RWPE1 (cell line): ENCODE data around the gene FAM228B.

Source experiments
- CTCF ChIA-PET: fragments of 350-600 bp; sonication (Branson Sonifier 250); formaldehyde crosslinking; extraction: SDS; loops from one replicate; lab custom pipeline; 2021; lab: Yijun Ruan, JAX
- POLR2A ChIA-PET: fragments of 400-600 bp; formaldehyde crosslinking; extraction: SDS; loops from one replicate; lab custom pipeline; 2020; ENCODE audit warnings: antibody characterized with exemption; ENCODE audit not compliant: low non-redundant PET; lab: Yijun Ruan, JAX
- DNase-seq: peaks from one replicate; pipeline ENCODE4 v3.0.0; 2012; ENCODE audit warnings: low spot score
- H3K27ac ChIP-seq: fragments of 450-650 bp; 2 replicates; pipeline ENCODE4 v1.5.1; 2017
- TF ChIP-seq, protein P1 (sequence below): fragments of 450-650 bp; conservative IDR thresholded peaks from 2 replicates; pipeline ENCODE4 v1.5.1; 2017; ENCODE audit warnings: low read depth, mild to moderate bottlenecking

The FAM228B gene

DNA sequence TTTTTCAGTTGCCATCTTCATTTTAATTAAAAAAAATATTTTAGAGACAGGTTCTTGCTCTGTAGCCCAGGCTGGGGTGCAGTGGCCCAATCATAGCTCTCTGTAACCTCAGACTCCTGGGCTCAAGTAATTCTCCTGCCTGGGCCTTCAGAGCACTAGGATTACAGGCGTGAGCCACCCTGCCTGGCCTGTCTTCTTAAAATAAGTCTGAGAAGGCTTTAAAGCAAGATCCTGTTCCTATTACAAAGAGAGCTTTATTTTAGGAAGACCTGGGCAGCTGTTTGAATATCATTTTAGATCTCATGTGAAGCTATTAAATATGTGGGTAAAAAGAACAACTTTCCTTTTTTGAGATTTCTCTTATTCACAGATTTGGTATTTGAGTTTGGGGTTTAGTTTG lies 53.1 kb downstream of the FAM228B start:
- TF ChIP-seq, protein P1, sequence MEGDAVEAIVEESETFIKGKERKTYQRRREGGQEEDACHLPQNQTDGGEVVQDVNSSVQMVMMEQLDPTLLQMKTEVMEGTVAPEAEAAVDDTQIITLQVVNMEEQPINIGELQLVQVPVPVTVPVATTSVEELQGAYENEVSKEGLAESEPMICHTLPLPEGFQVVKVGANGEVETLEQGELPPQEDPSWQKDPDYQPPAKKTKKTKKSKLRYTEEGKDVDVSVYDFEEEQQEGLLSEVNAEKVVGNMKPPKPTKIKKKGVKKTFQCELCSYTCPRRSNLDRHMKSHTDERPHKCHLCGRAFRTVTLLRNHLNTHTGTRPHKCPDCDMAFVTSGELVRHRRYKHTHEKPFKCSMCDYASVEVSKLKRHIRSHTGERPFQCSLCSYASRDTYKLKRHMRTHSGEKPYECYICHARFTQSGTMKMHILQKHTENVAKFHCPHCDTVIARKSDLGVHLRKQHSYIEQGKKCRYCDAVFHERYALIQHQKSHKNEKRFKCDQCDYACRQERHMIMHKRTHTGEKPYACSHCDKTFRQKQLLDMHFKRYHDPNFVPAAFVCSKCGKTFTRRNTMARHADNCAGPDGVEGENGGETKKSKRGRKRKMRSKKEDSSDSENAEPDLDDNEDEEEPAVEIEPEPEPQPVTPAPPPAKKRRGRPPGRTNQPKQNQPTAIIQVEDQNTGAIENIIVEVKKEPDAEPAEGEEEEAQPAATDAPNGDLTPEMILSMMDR = no peak
- H3K27ac ChIP-seq = no peak overlapping the region
- ChIA-PET POLR2A (no interaction called here), CTCF (interaction anchor here (0.6 to 1.3 kb wide), 3 partner anchors 12 to 360 kb away, joined by 3 to 8 read pairs (median 4); partner anchors contain the start of gene SF3B6)
- no peak for DNase-seq

DNA sequence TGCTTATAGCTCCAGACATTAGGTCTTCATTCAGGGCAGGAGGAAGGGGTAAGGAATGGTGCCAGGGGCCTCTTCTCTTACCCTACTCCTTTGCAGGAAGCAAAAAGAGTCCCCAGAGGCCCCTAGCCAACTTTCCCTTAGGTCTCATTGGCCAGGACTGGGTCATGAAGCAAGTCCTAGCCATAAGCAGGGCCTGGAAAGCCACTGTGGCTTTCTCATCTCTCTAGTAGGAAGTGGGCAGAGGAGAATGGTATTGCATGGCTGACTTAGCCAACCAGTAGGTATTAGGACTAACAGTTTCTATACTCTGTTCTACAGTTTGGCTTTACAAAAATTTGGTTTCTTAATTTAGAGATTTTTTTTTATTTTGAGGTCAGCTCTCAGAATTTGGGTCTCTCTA lies 56.4 kb downstream of the FAM228B start:
- TF ChIP-seq, protein P1 = no peak
- CTCF ChIA-PET = interaction anchor here (0.7 kb wide), 1 partner anchor 67 kb away, joined by 3 read pairs; no protein-coding TSS in a partner anchor
- DNase-seq = no peak
- POLR2A ChIA-PET = no interaction called here
- no peak overlapping the region for H3K27ac ChIP-seq

DNA sequence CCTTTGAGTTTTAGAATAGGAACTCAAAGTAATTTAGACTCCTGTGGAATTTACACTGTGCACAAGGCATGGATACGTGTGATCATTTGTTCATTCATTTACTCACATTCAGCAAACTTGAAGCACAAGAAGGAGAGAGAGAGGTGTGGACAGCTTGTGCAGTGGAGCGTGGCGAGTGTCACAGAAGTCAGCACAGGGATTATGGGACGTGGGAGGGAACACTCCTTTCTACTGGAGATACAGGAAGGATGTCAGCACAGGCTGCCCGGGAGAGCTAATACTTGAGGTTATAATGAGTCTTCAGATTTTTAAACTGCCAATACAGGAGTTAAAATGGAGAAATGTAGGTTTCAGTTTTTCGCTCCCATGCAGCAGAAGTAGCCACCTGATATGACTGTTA lies 58.6 kb downstream of the FAM228B start:
- TF ChIP-seq, protein P1 = no peak
- CTCF ChIA-PET = interaction anchor here (0.7 kb wide), 1 partner anchor 26 kb away, joined by 4 read pairs; no protein-coding TSS in a partner anchor
- DNase-seq = no peak
- no peak overlapping the region for H3K27ac ChIP-seq
- POLR2A ChIA-PET = no interaction called here

DNA sequence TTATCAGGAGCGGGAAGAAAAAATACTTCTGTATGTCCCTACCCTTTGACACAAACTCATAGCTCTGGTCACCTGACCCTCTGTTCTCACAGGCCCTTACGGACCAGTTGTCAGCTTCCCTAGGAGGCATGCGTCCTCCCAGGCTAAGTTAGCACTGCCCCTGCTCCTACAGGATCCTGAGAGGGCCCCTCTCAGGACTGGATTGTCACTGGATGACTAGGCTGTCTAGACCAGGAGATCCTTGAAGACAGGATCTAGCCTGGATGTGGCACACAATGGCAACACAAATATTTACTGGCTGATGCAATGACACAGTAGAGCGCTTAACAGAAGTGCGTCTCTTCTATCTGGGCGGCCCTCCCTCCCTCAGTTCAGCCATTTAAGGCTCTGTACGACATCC lies 59.2 kb downstream of the FAM228B start:
- no peak overlapping the region for H3K27ac ChIP-seq
- ChIA-PET POLR2A (no interaction called here), CTCF (no interaction called here)
- TF ChIP-seq, protein P1 = no peak
- DNase-seq = no peak

DNA sequence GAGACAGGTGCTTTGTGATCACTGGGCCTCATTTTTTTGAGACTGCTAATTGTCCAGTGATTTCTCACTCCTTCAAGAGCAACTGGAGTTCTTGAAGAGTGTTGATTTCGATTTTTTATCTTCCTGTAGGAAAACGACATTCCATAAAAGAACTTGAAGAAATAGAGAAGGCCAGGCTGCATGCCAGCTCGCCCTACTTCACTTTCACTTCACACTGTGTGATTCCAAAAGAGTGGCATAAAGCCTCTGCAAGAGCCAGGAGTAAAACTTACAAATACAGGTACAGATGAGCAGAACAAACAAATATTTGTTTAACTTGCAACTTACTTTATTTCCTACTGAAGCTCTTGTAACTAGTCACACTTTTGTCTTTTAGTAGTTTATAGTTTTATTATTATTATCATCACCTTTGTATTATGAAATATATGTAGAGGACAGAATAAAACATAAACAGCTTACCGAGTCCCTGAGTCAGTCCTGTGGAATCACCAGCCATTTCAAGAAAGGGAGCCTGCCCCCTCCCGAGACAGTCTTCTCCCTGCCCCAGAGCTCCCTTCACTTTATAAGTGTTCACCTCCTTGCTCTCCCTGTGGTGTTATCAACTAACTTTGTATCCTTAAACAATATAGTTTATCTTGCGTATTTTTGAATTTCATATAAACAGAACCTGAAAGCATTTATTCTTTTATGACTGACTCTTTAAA lies 60.2 kb downstream of the FAM228B start:
- TF ChIP-seq, protein P1 = no peak
- H3K27ac ChIP-seq = no peak overlapping the region
- CTCF ChIA-PET = no interaction called here
- POLR2A ChIA-PET = no interaction called here
- no peak for DNase-seq

DNA sequence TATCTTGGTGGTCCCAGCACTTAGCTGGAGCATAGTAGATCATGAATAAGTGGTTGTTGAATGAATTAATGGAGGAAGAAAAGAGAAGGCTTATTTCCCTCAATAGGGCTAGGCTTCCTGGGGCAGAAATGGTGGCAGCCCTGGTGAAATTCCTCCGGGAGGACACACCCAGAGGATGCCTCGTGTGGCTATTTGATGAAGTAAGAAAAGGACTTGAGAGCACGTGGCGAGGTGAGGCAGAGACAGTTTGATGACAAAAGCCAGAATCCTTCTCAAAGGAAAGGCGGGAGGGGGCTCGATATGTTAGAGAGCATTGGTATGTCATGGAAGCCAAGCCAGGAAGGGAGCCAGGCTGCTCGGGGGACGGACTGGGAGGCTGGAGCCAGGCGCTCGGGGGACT lies 66.3 kb downstream of the FAM228B start:
- ChIA-PET POLR2A (no interaction called here), CTCF (no interaction called here)
- no peak for DNase-seq
- TF ChIP-seq, protein P1 = no peak
- no peak overlapping the region for H3K27ac ChIP-seq
